Measurements from ENCODE around the gene MRPL4. TPM values are rescaled to one million over a fixed set of nuclear protein-coding genes. Genes with fewer than 3 reads are reported as not detected.

MRPL4 gene
- total RNA-seq, 1 experiment from 2014 or later, result 146 TPM

- no peak for TF ChIP-seq JUND (IDR thresholded peaks at IDR 0.05)
Measured at GRCh38 chr19:10237702-10238101, 14.3 kb upstream of the MRPL4 start (continued).

GRCh38 chr19:10238172-10238783 is 13.7 kb upstream of the MRPL4 start:
- no peak overlapping the region for H3K27ac ChIP-seq (ENCODE audit: low read depth, low read length)
- DNase-seq (ENCODE audit: low read depth, low spot score), result no peak
- H4K20me1 ChIP-seq (ENCODE audit: insufficient read depth), result no peaks in the 10 kb centered on the region
- H3K4me1 ChIP-seq (ENCODE audit: control insufficient read depth in 1 of 2, insufficient read depth in 2 of 2, low read length in 2 of 2), result peaks cover 17 to 28% of the 10 kb centered on the region in 2 experiments
- no peak overlapping the region for H2AFZ ChIP-seq (ENCODE audit: low read depth, low read length, poor library complexity, severe bottlenecking)
- no peaks in the 10 kb centered on the region for H3K27me3 ChIP-seq (ENCODE audit: insufficient read depth, low read length)
- TF ChIP-seq RAD21 (IDR thresholded peaks at IDR 0.05; ENCODE audit: low read depth) (no peak), ZNF274 (IDR thresholded peaks at IDR 0.05; ENCODE audit: low read depth, low read length) (no peak), EZH2phosphoT487 (IDR thresholded peaks at IDR 0.05; ENCODE audit: borderline replicate concordance) (no peak), FOSL1 (IDR thresholded peaks at IDR 0.05; ENCODE audit: low read depth) (no peak), TCF7L2 (IDR thresholded peaks at IDR 0.05; ENCODE audit: borderline replicate concordance, extremely low read depth, insufficient read depth, insufficient read length) (no peak), ZFX (IDR thresholded peaks at IDR 0.05) (no peak), ELF1 (IDR thresholded peaks at IDR 0.05; ENCODE audit: borderline replicate concordance, low read depth) (no peak), ZBTB33 (IDR thresholded peaks at IDR 0.05; ENCODE audit: extremely low read depth, insufficient replicate concordance, low read length) (no peak), CTCF (IDR thresholded peaks at IDR 0.05 in 2 of 3, conservative IDR thresholded peaks at IDR 0.05 in 1 of 3; ENCODE audit: borderline replicate concordance in 1 of 3, insufficient read depth in 1 of 3, low read depth in 2 of 3, low read length in 2 of 3) (no peak), REST (IDR thresholded peaks at IDR 0.05; ENCODE audit: low read depth) (no peak), JUND (IDR thresholded peaks at IDR 0.05) (no peak), SRF (IDR thresholded peaks at IDR 0.05; ENCODE audit: low read depth) (no peak), CEBPB (IDR thresholded peaks at IDR 0.05; ENCODE audit: low read depth) (no peak)
- no peak overlapping the region for H3K4me2 ChIP-seq (ENCODE audit: low read length)
- no peaks in the 10 kb centered on the region for H3K36me3 ChIP-seq (ENCODE audit: control insufficient read depth in 1 of 2, insufficient read depth in 2 of 2, low read length in 2 of 2)
- CTCF ChIA-PET, result interaction anchor here (0.7 kb wide), 1 partner anchor 1163 kb away, joined by 3 read pairs; no protein-coding TSS in a partner anchor
- no peak overlapping the region for H3K9ac ChIP-seq (ENCODE audit: low read length)
- H3K79me2 ChIP-seq (ENCODE audit: insufficient read depth, low read length), result no peaks in the 10 kb centered on the region
- POLR2A ChIA-PET, result no interaction called here
- RAD21 ChIA-PET (ENCODE audit: low non-redundant PET in 1 of 2, low total read pairs in 2 of 2, uncharacterized antibody in 2 of 2, unreplicated experiment in 2 of 2), result no interaction called here
- H3K9me3 ChIP-seq (ENCODE audit: control insufficient read depth in 1 of 2, insufficient read depth in 1 of 2, low read depth in 1 of 2, low read length in 2 of 2), result no peaks in the 10 kb centered on the region
- H3K4me3 ChIP-seq (replicated peaks in 1 of 2; ENCODE audit: low read depth in 1 of 2, low read length in 2 of 2), result no peak overlapping the region
- intact Hi-C loops (cut with micrococcal nuclease), result no loop called here
- no TSS peak for BruUV-seq (replicated peaks)
- no peaks in the 10 kb centered on the region for H3K9me2 ChIP-seq (ENCODE audit: insufficient read depth)
- ATAC-seq, result no peak
